Neutrophil (primary cell): ENCODE measurements around the gene FKBP10.

Source experiments
- H3K27ac ChIP-seq: fragments of 200-600 bp; sonication (generic); 2 replicates; pipeline ENCODE4 v1.5.1; 2016; ENCODE audit warnings: mild to moderate bottlenecking, moderate library complexity
- H3K27me3 ChIP-seq: fragments of 200-600 bp; sonication (generic); 2 replicates; pipeline ENCODE4 v1.6.0; 2016; ENCODE audit warnings: mild to moderate bottlenecking
- H3K36me3 ChIP-seq: fragments of 200-600 bp; sonication (generic); 2 replicates; pipeline ENCODE4 v1.5.1; 2017
- H3K4me1 ChIP-seq, 2 experiments: fragments of 200-600 bp in 1 of 2; sonication (generic) in 1 of 2; 1 replicate in 1 of 2; 2 replicates in 1 of 2; pipeline versions ENCODE4 v1.5.1 to v1.6.1; 2013 to 2016; ENCODE audit warnings: low read depth in 1 of 2, low read length in 1 of 2, mild to moderate bottlenecking in 1 of 2, moderate library complexity in 1 of 2; ENCODE audit not compliant: control insufficient read depth in 1 of 2, insufficient read depth in 1 of 2
- H3K4me3 ChIP-seq, 2 experiments: fragments of 200-600 bp in 1 of 2; sonication (generic) in 1 of 2; 1 replicate in 1 of 2; 2 replicates in 1 of 2; pipeline ENCODE4 v1.5.1; 2013 to 2016; ENCODE audit warnings: low read depth in 1 of 2, low read length in 1 of 2, mild to moderate bottlenecking in 1 of 2, moderate library complexity in 1 of 2
- H3K9me3 ChIP-seq: fragments of 200-600 bp; sonication (generic); 2 replicates; pipeline ENCODE4 v1.5.1; 2016
- CTCF ChIP-seq: fragments of 200-600 bp; sonication (generic); IDR thresholded peaks from 2 replicates; pipeline ENCODE4 v1.5.1; 2016; ENCODE audit warnings: antibody characterized with exemption

The FKBP10 gene

GRCh38 chr17:41864836-41865595 is 52.2 kb downstream of the FKBP10 start, which contains the start of gene KLHL11:
TSS of gene KLHL11 (minus strand) at chr17:41865423. CDS start at chr17:41865370, 53 bp downstream.
- H3K4me1 ChIP-seq = peaks cover 19 to 20% of the 10 kb centered on the region in 2 experiments
- H3K27me3 ChIP-seq = no peaks in the 10 kb centered on the region
- H3K9me3 ChIP-seq = no peaks in the 10 kb centered on the region
- H3K36me3 ChIP-seq = peaks cover 21% of the 10 kb centered on the region
- peak within 1 kb of the TSS; percentile 81 to 89 for H3K4me3 ChIP-seq
- TF ChIP-seq CTCF = peak; percentile 45
- H3K27ac ChIP-seq = peak within 1 kb of the TSS; percentile 79

GRCh38 chr17:41865596-41865893 is 52.7 kb downstream of the FKBP10 start:
- H3K9me3 ChIP-seq = no peaks in the 10 kb centered on the region
- peak overlapping the region; percentile 81 to 89 for H3K4me3 ChIP-seq
- H3K27me3 ChIP-seq = no peaks in the 10 kb centered on the region
- peak; percentile 0 for TF ChIP-seq CTCF
- H3K36me3 ChIP-seq = peaks cover 26% of the 10 kb centered on the region
- peaks cover 19 to 20% of the 10 kb centered on the region in 2 experiments for H3K4me1 ChIP-seq
- peak overlapping the region; percentile 79 for H3K27ac ChIP-seq

- Histone ChIP-seq H3K9me3 (no peaks in the 10 kb centered on the region), H3K36me3 (peaks cover 55% of the 10 kb centered on the region), H3K4me1 (peaks cover 15 to 17% of the 10 kb centered on the region in 2 experiments), H3K27me3 (no peaks in the 10 kb centered on the region), H3K27ac (no peak overlapping the region), H3K4me3 (no peak overlapping the region)
- no peak for TF ChIP-seq CTCF
Measured at GRCh38 chr17:41868568-41868967, 55.8 kb downstream of the FKBP10 start.

GRCh38 chr17:41869426-41869825 is 56.6 kb downstream of the FKBP10 start:
- peaks cover 63% of the 10 kb centered on the region for H3K36me3 ChIP-seq
- H3K27ac ChIP-seq = no peak overlapping the region

GRCh38 chr17:41870097-41870496 is 57.3 kb downstream of the FKBP10 start:
- Histone ChIP-seq H3K27ac (no peak overlapping the region), H3K9me3 (no peaks in the 10 kb centered on the region), H3K4me3 (no peak overlapping the region), H3K36me3 (peaks cover 69% of the 10 kb centered on the region), H3K4me1 (peaks cover 3 to 4% of the 10 kb centered on the region in 2 experiments), H3K27me3 (no peaks in the 10 kb centered on the region)
- no peak for TF ChIP-seq CTCF

More at GRCh38 chr17:41869426-41869825, 56.6 kb downstream of the FKBP10 start:
- Histone ChIP-seq H3K4me3 (no peak overlapping the region), H3K9me3 (no peaks in the 10 kb centered on the region), H3K27me3 (no peaks in the 10 kb centered on the region), H3K4me1 (peaks cover 7 to 9% of the 10 kb centered on the region in 2 experiments)
- no peak for TF ChIP-seq CTCF
